ENCODE data around the gene LNP1. TPM values are rescaled to one million over a fixed set of nuclear protein-coding genes. Genes with fewer than 3 reads are reported as not detected.

The LNP1 gene
- total and polyA plus RNA-seq, 2 experiments from 2014 or later: 1.1 to 4.3 TPM

DNA sequence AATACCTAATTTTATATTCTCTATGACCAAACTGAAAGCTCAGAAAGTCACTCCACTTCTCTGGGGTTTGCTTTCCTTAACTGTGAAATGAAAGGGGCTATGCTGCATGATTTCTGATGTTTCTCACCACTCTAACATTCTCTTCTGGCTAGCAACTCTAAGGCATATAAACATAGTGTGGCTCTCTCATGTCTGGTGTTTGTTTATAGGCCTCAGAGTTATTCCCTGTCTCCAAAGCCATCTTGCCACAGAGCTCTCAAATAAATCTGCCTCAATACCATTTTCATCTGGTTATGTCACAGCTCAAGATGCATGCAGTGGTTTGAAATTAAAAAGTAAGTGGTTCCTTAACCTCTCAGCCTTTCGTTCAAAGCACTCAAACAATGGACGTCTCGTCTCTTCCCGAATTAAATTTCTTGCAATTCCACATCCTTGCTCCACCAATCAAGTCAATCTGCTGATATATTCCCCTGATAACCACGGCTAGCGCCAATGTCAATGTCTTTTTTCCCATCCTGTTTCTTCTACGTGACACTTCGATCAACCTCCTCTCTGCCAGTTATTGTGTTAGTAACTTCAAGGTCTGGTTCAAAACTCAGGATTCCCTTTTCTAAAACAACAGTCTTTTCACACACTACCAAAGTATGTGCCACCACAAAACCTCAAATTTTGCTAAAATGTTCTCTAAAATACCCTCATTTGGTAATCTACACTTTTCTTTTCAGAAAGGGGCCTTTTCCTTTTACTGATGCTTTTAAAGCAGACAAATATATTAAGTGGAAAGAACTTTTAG lies 16.4 kb upstream of the LNP1 start:
- TF ChIP-seq EZH2phosphoT487 (IDR thresholded peaks at IDR 0.05; ENCODE audit: low read depth, severe bottlenecking, unreplicated experiment) (no peak), EZH2 (IDR thresholded peaks at IDR 0.05; ENCODE audit: borderline replicate concordance) (no peak)
- TF ChIP-seq, protein P1, sequence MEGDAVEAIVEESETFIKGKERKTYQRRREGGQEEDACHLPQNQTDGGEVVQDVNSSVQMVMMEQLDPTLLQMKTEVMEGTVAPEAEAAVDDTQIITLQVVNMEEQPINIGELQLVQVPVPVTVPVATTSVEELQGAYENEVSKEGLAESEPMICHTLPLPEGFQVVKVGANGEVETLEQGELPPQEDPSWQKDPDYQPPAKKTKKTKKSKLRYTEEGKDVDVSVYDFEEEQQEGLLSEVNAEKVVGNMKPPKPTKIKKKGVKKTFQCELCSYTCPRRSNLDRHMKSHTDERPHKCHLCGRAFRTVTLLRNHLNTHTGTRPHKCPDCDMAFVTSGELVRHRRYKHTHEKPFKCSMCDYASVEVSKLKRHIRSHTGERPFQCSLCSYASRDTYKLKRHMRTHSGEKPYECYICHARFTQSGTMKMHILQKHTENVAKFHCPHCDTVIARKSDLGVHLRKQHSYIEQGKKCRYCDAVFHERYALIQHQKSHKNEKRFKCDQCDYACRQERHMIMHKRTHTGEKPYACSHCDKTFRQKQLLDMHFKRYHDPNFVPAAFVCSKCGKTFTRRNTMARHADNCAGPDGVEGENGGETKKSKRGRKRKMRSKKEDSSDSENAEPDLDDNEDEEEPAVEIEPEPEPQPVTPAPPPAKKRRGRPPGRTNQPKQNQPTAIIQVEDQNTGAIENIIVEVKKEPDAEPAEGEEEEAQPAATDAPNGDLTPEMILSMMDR (IDR thresholded peaks at IDR 0.05; ENCODE audit: poor library complexity): no peak
- H3K79me2 ChIP-seq: peaks cover 72% of the 10 kb centered on the region
- H3K36me3 ChIP-seq (replicated peaks; ENCODE audit: insufficient read depth, low read depth): no peaks in the 10 kb centered on the region

DNA sequence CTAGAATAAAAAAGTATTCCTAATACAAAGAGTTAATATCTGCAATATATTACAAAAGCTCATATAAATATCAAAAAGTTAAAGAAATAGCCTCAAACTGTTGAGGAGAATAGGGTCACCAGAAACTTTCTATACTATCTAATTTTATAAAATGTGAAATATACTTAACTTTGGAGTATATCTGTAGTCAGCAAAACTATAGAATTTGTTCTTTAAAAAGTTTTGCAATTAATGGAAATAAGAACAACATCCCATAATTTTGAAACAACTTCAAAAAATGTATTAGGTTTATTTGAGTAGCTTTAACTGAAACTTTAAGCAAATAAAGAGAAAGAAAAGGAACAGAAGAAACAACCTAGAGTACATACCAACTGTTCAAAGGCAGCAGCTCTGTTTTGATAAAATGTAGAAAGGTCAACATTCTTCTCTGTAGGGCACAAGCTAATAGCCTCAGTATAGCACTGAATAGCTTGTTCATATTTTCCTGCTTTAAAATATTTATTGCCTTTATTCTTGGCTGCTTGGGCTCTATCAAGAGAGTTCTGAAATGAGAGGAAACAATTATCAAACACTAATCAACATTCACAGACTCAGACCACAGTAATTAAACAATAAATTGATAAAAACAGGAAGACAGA lies 14.8 kb upstream of the LNP1 start:
- peak overlapping the region; percentile 40 for H3K27ac ChIP-seq

More for the DNA sequence above, 16.4 kb upstream of the LNP1 start:
- H3K9me3 ChIP-seq (ENCODE audit: low read depth): peaks cover 11% of the 10 kb centered on the region
- no peaks in the 10 kb centered on the region for H3K4me1 ChIP-seq (ENCODE audit: insufficient read depth)
- H4K20me1 ChIP-seq (ENCODE audit: insufficient read depth, poor library complexity, severe bottlenecking): no peaks in the 10 kb centered on the region
- peak overlapping the region; percentile 1 for H3K27ac ChIP-seq
- H3K9me2 ChIP-seq (replicated peaks; ENCODE audit: insufficient read depth): no peaks in the 10 kb centered on the region
- no peaks in the 10 kb centered on the region for H3K27me3 ChIP-seq
- H3K4me3 ChIP-seq: no peak overlapping the region
- H2AFZ ChIP-seq: no peak overlapping the region
- 90% methylated on average over 8 of the region's 8 CpGs for WGBS (ENCODE audit: low lambda C conversion rate, missing lambda C conversion rate)
- no peak overlapping the region for H3K4me2 ChIP-seq
- DNase-seq (ENCODE audit: low spot score): no peak

DNA sequence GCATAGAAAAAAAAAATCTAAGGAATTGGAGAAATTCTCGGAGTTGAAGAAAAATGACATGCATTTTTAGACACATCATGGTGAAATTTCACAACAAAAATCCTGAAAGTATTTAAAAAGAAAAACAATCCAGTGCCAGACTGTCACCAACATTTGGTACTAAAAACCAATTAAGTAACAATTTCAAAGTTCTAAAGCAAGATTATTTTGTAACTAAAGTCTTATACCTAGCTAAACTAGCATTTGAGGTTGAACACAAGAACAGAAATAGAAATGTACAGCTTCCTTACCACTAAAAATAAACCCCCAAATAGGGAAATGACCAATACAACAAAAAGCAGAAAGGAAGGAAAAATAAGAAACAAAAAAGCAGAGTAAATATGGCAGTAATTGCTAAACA lies 12.3 kb upstream of the LNP1 start:
- no peak overlapping the region for H3K27ac ChIP-seq
- no peaks in the 10 kb centered on the region for H3K27me3 ChIP-seq
- peaks cover 2% of the 10 kb centered on the region for H4K20me1 ChIP-seq (ENCODE audit: insufficient read depth, poor library complexity, severe bottlenecking)
- no peaks in the 10 kb centered on the region for H3K9me2 ChIP-seq (replicated peaks; ENCODE audit: insufficient read depth)
- H2AFZ ChIP-seq: no peak overlapping the region
- H3K79me2 ChIP-seq: peaks cover 83% of the 10 kb centered on the region
- H3K36me3 ChIP-seq (replicated peaks; ENCODE audit: insufficient read depth, low read depth): no peaks in the 10 kb centered on the region
- 100% methylated on average over 1 of the region's 1 CpG for WGBS (ENCODE audit: low lambda C conversion rate, missing lambda C conversion rate)
- no peak overlapping the region for H3K4me2 ChIP-seq
- H3K9me3 ChIP-seq (ENCODE audit: low read depth): peaks cover 11% of the 10 kb centered on the region
- TF ChIP-seq EZH2phosphoT487 (IDR thresholded peaks at IDR 0.05; ENCODE audit: low read depth, severe bottlenecking, unreplicated experiment) (no peak), EZH2 (IDR thresholded peaks at IDR 0.05; ENCODE audit: borderline replicate concordance) (no peak)
- TF ChIP-seq, protein P1 (IDR thresholded peaks at IDR 0.05; ENCODE audit: poor library complexity): no peak
- H3K4me3 ChIP-seq: no peak overlapping the region
- H3K4me1 ChIP-seq (ENCODE audit: insufficient read depth): no peaks in the 10 kb centered on the region
- no peak for DNase-seq (ENCODE audit: low spot score)

More for the DNA sequence above, 14.8 kb upstream of the LNP1 start:
- Histone ChIP-seq H3K9me3 (ENCODE audit: low read depth) (peaks cover 11% of the 10 kb centered on the region), H3K4me1 (ENCODE audit: insufficient read depth) (no peaks in the 10 kb centered on the region), H3K9me2 (replicated peaks; ENCODE audit: insufficient read depth) (no peaks in the 10 kb centered on the region), H3K4me3 (no peak overlapping the region), H3K27me3 (no peaks in the 10 kb centered on the region), H3K4me2 (peak overlapping the region; percentile 1), H4K20me1 (ENCODE audit: insufficient read depth, poor library complexity, severe bottlenecking) (no peaks in the 10 kb centered on the region), H3K36me3 (replicated peaks; ENCODE audit: insufficient read depth, low read depth) (no peaks in the 10 kb centered on the region), H3K79me2 (peaks cover 82% of the 10 kb centered on the region), H2AFZ (no peak overlapping the region)
- DNase-seq (ENCODE audit: low spot score): no peak
- TF ChIP-seq, protein P1 (IDR thresholded peaks at IDR 0.05; ENCODE audit: poor library complexity): no peak
- no peak for TF ChIP-seq EZH2 (IDR thresholded peaks at IDR 0.05; ENCODE audit: borderline replicate concordance)
- no peak for TF ChIP-seq EZH2phosphoT487 (IDR thresholded peaks at IDR 0.05; ENCODE audit: low read depth, severe bottlenecking, unreplicated experiment)

Data from hepatocyte (in vitro differentiated cells).